ENCODE data around the gene XPNPEP2.

DNA sequence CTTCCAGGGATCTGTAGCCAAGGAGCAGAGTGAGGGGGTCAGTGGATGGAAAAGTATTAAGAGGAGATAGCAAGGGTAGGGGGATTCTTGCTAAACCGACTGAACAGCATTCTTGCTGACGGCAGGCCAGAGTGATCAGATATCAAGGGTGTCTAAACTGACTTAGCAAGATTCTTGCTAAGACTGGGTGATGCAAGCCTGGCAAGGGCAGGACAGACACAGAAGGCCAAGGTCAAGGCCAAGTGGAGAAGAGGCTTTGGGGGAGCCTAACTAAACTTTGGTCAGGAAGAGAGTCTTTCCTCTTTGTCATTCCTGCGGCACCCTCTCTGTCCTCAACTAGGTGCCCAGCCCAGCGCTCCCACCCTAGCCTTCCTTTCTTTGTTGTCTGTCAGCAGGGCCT lies 799 bp downstream of the XPNPEP2 start:
- TF ChIP-seq CTCF (IDR thresholded peaks at IDR 0.05) (no peak), POLR2A (IDR thresholded peaks at IDR 0.05) (no peak)
